Measurements from ENCODE around the gene CD200. TPM values are rescaled to one million over a fixed set of nuclear protein-coding genes. Genes with fewer than 3 reads are reported as not detected.

CD200 gene
- total and polyA plus RNA-seq, 10 of the 15 experiments (the other 5 are each of a cell fraction or from before 2014, with no cell fraction given): 21.2 to 84.3 (median 33.2) TPM

DNA sequence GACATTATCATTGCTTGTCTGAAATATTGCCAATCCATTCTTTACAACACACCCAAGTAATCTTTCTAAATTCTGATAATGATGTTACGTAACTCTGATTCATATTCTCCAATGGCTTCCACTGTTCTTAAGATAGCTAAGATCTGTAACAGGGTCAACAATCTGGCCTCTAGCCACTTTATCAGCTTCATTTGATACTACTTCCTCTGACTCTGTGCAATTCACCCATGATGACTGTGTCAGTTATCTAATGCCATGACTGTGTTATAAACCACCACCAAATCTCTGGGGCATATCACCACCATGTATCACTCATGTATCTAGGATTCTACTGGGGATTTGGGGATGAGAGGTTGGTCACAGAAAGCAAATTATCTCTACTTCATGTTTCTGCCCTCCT lies 44.0 kb downstream of the CD200 start (continued):
- TF ChIP-seq ZNF592 (IDR thresholded peaks at IDR 0.05): no peak

GRCh38 chr3:112377568-112378071 lies 44.7 kb downstream of the CD200 start:
- CTCF ChIA-PET: interaction anchor here (1.0 to 3.4 kb wide), 2 partner anchors 12 to 79 kb away, joined by 3 to 10 read pairs; no protein-coding TSS in a partner anchor
- in situ Hi-C loops (cut with MboI) (no loop called here), intact Hi-C loops (cut with micrococcal nuclease; ENCODE audit: unreplicated experiment) (no loop called here)
- 87% methylated on average over 4 of the region's 4 CpGs for WGBS (ENCODE audit: insufficient coverage, insufficient replicate concordance, low lambda C conversion rate, missing lambda C conversion rate)
- H4K20me1 ChIP-seq (ENCODE audit: control insufficient read depth, insufficient read depth): no peaks in the 10 kb centered on the region
- SMC1A ChIA-PET (ENCODE audit: uncharacterized antibody, unreplicated experiment): interaction anchor here (1.8 kb wide), 2 partner anchors 12 to 44 kb away, joined by 4 to 9 read pairs; no protein-coding TSS in a partner anchor
- RAD21 ChIA-PET (ENCODE audit: unreplicated experiment): interaction anchor here (0.9 to 1.0 kb wide), 2 partner anchors 15 to 44 kb away, joined by 3 read pairs; partner anchors contain the start of gene CD200
- no peaks in the 10 kb centered on the region for H3K27me3 ChIP-seq (replicated peaks in 1 of 2; ENCODE audit: control insufficient read depth in 2 of 2, insufficient read depth in 2 of 2, low read length in 1 of 2)
- DNase-seq (ENCODE audit: low read depth, low spot score) (no peak), ATAC-seq (peak; percentile 46), FAIRE-seq (no peak)
- no peaks in the 10 kb centered on the region for H3K36me3 ChIP-seq (ENCODE audit: control insufficient read depth in 2 of 2, insufficient read depth in 2 of 2, low read length in 1 of 2)
- no peak overlapping the region for H3K4me2 ChIP-seq (ENCODE audit: control insufficient read depth, insufficient read depth)
- H3K27ac ChIP-seq (ENCODE audit: control insufficient read depth, insufficient read depth): no peak overlapping the region
- H3K4me1 ChIP-seq (ENCODE audit: control insufficient read depth, insufficient read depth, low read length): no peaks in the 10 kb centered on the region
- no peak overlapping the region for H3K4me3 ChIP-seq
- no peaks in the 10 kb centered on the region for H3K79me2 ChIP-seq (ENCODE audit: control insufficient read depth, insufficient read depth, low read length)
- POLR2A ChIA-PET: interaction anchor here (1.4 to 1.7 kb wide), 2 partner anchors 11 to 13 kb away, joined by 4 read pairs; no protein-coding TSS in a partner anchor
- BruUV-seq (replicated peaks): no TSS peak
- no peak overlapping the region for H3K9ac ChIP-seq (ENCODE audit: control insufficient read depth, insufficient read depth, low read length)
- no peak overlapping the region for H2AFZ ChIP-seq (ENCODE audit: control insufficient read depth, low read depth, low read length)
- H3K9me3 ChIP-seq (replicated peaks; ENCODE audit: control insufficient read depth, insufficient read depth, low read length): no peaks in the 10 kb centered on the region
- TF ChIP-seq CBX5 (IDR thresholded peaks at IDR 0.05; ENCODE audit: low read depth) (no peak), TCF7 (IDR thresholded peaks at IDR 0.05; ENCODE audit: borderline replicate concordance) (no peak), MTA2 (IDR thresholded peaks at IDR 0.05; ENCODE audit: low read depth) (peak; percentile 23; the same call in 1 of the 2 replicates), SUZ12 (IDR thresholded peaks at IDR 0.05; ENCODE audit: unreplicated experiment) (no peak), NR2F1 (conservative IDR thresholded peaks at IDR 0.05) (peak; percentile 64), ZNF687 (IDR thresholded peaks at IDR 0.05) (peak; percentile 34; the same call in 1 of the 2 replicates), CBFB (IDR thresholded peaks at IDR 0.05; ENCODE audit: low read depth) (no peak)
- TF ChIP-seq, protein P1, sequence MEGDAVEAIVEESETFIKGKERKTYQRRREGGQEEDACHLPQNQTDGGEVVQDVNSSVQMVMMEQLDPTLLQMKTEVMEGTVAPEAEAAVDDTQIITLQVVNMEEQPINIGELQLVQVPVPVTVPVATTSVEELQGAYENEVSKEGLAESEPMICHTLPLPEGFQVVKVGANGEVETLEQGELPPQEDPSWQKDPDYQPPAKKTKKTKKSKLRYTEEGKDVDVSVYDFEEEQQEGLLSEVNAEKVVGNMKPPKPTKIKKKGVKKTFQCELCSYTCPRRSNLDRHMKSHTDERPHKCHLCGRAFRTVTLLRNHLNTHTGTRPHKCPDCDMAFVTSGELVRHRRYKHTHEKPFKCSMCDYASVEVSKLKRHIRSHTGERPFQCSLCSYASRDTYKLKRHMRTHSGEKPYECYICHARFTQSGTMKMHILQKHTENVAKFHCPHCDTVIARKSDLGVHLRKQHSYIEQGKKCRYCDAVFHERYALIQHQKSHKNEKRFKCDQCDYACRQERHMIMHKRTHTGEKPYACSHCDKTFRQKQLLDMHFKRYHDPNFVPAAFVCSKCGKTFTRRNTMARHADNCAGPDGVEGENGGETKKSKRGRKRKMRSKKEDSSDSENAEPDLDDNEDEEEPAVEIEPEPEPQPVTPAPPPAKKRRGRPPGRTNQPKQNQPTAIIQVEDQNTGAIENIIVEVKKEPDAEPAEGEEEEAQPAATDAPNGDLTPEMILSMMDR (IDR thresholded peaks at IDR 0.05 in 2 of 3, conservative IDR thresholded peaks at IDR 0.05 in 1 of 3; ENCODE audit: control insufficient read depth in 2 of 3, extremely low read depth in 1 of 3, insufficient read depth in 1 of 3, low read depth in 3 of 3, low read length in 3 of 3): no peak
- TF ChIP-seq, protein P2, sequence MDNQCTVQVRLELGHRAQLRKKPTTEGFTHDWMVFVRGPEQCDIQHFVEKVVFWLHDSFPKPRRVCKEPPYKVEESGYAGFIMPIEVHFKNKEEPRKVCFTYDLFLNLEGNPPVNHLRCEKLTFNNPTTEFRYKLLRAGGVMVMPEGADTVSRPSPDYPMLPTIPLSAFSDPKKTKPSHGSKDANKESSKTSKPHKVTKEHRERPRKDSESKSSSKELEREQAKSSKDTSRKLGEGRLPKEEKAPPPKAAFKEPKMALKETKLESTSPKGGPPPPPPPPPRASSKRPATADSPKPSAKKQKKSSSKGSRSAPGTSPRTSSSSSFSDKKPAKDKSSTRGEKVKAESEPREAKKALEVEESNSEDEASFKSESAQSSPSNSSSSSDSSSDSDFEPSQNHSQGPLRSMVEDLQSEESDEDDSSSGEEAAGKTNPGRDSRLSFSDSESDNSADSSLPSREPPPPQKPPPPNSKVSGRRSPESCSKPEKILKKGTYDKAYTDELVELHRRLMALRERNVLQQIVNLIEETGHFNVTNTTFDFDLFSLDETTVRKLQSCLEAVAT (IDR thresholded peaks at IDR 0.05): no peak

Measured in GM12878 (cell line).